IPS-NIHi11 (cell line): ENCODE results near the gene DDX39B.
"Not testable (repeated sequence)": the region's sequence is repeated elsewhere in the genome, so short reads cannot be mapped to it uniquely, and the experiment has no call there.

Experiments
- DNase-seq: peaks from one replicate; pipeline ENCODE4 v3.0.0; 2012; ENCODE audit warnings: mixed read lengths, low spot score

DDX39B gene

GRCh38 chr6:31528821-31529328, 12.9 kb downstream of the DDX39B start, which contains the start of gene MCCD1:
Gene MCCD1, plus strand, starts transcription at chr6:31528962. Its CDS starts 53 bp downstream, at chr6:31529015.
- no peak for DNase-seq

- no peak for DNase-seq
Measured at GRCh38 chr6:31528307-31528777, 13.5 kb downstream of the DDX39B start.

- no peak for DNase-seq
Measured at GRCh38 chr6:31525932-31526591, 15.7 kb downstream of the DDX39B start.

GRCh38 chr6:31525553-31525931, 16.3 kb downstream of the DDX39B start:
- DNase-seq, result no peak

GRCh38 chr6:31521835-31522234, 20.0 kb downstream of the DDX39B start:
- no peak for DNase-seq

- no peak for DNase-seq
Measured at GRCh38 chr6:31513456-31514165, 28.2 kb downstream of the DDX39B start.

- DNase-seq, result no peak
Measured at GRCh38 chr6:31510007-31510406, 31.8 kb downstream of the DDX39B start.

- not testable (repeated sequence) for DNase-seq
Measured at GRCh38 chr6:31509036-31509435, 32.8 kb downstream of the DDX39B start.

- no peak for DNase-seq
Measured at GRCh38 chr6:31502586-31502985, 39.2 kb downstream of the DDX39B start.

- DNase-seq, result not testable (repeated sequence)
Measured at GRCh38 chr6:31499648-31500047, 42.2 kb downstream of the DDX39B start.

GRCh38 chr6:31498748-31499147, 43.1 kb downstream of the DDX39B start:
- DNase-seq, result peak; percentile 30

- DNase-seq, result peak; percentile 82
Measured at GRCh38 chr6:31497531-31498476, 44.0 kb downstream of the DDX39B start, which contains the start of gene MICB. Gene MICB, plus strand, starts transcription at chr6:31498145. Its CDS starts 49 bp downstream, at chr6:31498194.

- DNase-seq, result not testable (repeated sequence)
Measured at GRCh38 chr6:31496826-31497225, 45.0 kb downstream of the DDX39B start.

- no peak for DNase-seq
Measured at GRCh38 chr6:31495580-31495979, 46.2 kb downstream of the DDX39B start.

- DNase-seq, result peak; percentile 69
Measured at GRCh38 chr6:31493875-31494694, 47.7 kb downstream of the DDX39B start.

- not testable (repeated sequence) for DNase-seq
Measured at GRCh38 chr6:31493550-31493874, 48.3 kb downstream of the DDX39B start.

GRCh38 chr6:31490115-31490873, 51.5 kb downstream of the DDX39B start:
- DNase-seq, result no peak

GRCh38 chr6:31489086-31489485, 52.7 kb downstream of the DDX39B start:
- no peak for DNase-seq

GRCh38 chr6:31487674-31488073, 54.1 kb downstream of the DDX39B start:
- not testable (repeated sequence) for DNase-seq

- not testable (repeated sequence) for DNase-seq
Measured at GRCh38 chr6:31486065-31486837, 55.6 kb downstream of the DDX39B start.
